Suppressor macrophage (primary cell): ENCODE results near the gene S100A12.

Experiments
- DNase-seq, 4 experiments: peaks; one replicate each; pipeline ENCODE4 v3.0.0-alpha.2; 2020 to 2022

S100A12 gene

GRCh38 chr1:153365696-153366095 is 9.7 kb downstream of the S100A12 start:
- DNase-seq, result no peak

- DNase-seq, result peak; percentile 58 to 79 (median 70)
Observed at GRCh38 chr1:153364766-153365666, 10.4 kb downstream of the S100A12 start.

- peak in 2 of 4 experiments; percentile 32 to 48 for DNase-seq
Observed at GRCh38 chr1:153364156-153364555, 11.3 kb downstream of the S100A12 start.

- no peak for DNase-seq
Observed at GRCh38 chr1:153363641-153364040, 11.8 kb downstream of the S100A12 start.

- DNase-seq, result no peak
Observed at GRCh38 chr1:153362187-153362775, 13.1 kb downstream of the S100A12 start.

GRCh38 chr1:153361480-153362109 is 13.8 kb downstream of the S100A12 start:
- no peak for DNase-seq

GRCh38 chr1:153360592-153361479 is 14.6 kb downstream of the S100A12 start:
- peak in 1 of 4 experiments; percentile 21 for DNase-seq

GRCh38 chr1:153360190-153360589 is 15.2 kb downstream of the S100A12 start:
- DNase-seq, result peak; percentile 61 to 83 (median 76)

GRCh38 chr1:153359241-153359640 is 16.2 kb downstream of the S100A12 start:
- peak in 1 of 4 experiments; percentile 15 for DNase-seq

GRCh38 chr1:153358691-153358975 is 16.8 kb downstream of the S100A12 start:
- no peak for DNase-seq

GRCh38 chr1:153357853-153358690 is 17.3 kb downstream of the S100A12 start, which contains the start of gene S100A9:
Gene S100A9 (plus strand): TSS chr1:153357854. CDS start chr1:153358284, 430 bp downstream.
- peak; percentile 60 to 85 (median 75) for DNase-seq

GRCh38 chr1:153357076-153357852 is 18.2 kb downstream of the S100A12 start:
- DNase-seq, result peak; percentile 84 to 95 (median 91)

- no peak for DNase-seq
Observed at GRCh38 chr1:153356392-153357075, 18.9 kb downstream of the S100A12 start.

- DNase-seq, result peak; percentile 85 to 96 (median 92)
Observed at GRCh38 chr1:153355445-153356071, 19.9 kb downstream of the S100A12 start.

- no peak for DNase-seq
Observed at GRCh38 chr1:153354515-153355193, 20.8 kb downstream of the S100A12 start.

- peak in 2 of 4 experiments; percentile 24 to 34 for DNase-seq
Observed at GRCh38 chr1:153353226-153353947, 22.0 kb downstream of the S100A12 start.

GRCh38 chr1:153352523-153352922 is 22.9 kb downstream of the S100A12 start:
- DNase-seq, result peak; percentile 78 to 84 (median 82)

GRCh38 chr1:153350321-153350957 is 25.0 kb downstream of the S100A12 start:
- no peak for DNase-seq
